Measurements from ENCODE around the gene PEX19.

DNA sequence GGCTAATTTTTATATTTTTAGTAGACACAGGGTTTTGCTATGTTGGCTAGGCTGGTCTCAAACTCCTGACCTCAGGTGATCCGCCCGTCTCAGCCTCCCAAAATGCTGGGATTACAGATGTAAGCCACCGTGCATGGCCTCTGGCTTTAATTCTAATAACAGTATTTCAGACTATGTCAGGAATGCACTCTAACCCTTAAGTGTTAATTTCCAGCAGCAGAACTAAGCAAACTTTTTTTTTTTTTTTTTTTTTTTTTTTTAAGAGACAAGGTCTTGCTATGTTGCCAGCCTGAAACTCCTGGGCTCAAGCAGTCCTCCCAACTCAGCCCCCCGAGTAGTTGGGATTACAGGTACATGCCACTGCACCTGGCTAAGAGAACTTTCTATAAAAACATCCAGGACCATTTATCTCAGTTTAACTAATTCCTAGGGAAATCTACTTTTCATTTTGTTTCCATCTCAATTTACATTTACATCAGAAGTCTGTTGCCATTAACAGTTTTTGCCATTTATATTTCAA is 29.1 kb downstream of the PEX19 start:
- TF ChIP-seq SP1 (IDR thresholded peaks at IDR 0.05; ENCODE audit: low read depth, low read length) (no peak), TBL1XR1 (IDR thresholded peaks at IDR 0.05; ENCODE audit: low read depth, low read length) (no peak), PAX8 (IDR thresholded peaks at IDR 0.05) (no peak), HDGF (IDR thresholded peaks at IDR 0.05) (no peak), NFYB (IDR thresholded peaks at IDR 0.05; ENCODE audit: insufficient read depth, low read depth, low read length) (no peak), EP300 (IDR thresholded peaks at IDR 0.05; ENCODE audit: borderline replicate concordance in 1 of 2, control insufficient read depth in 1 of 2, low read depth in 2 of 2, low read length in 2 of 2) (no peak), ZZZ3 (IDR thresholded peaks at IDR 0.05; ENCODE audit: control insufficient read depth, insufficient read length, low read depth) (no peak), SMC3 (IDR thresholded peaks at IDR 0.05; ENCODE audit: borderline replicate concordance, low read length) (no peak), ETV6 (conservative IDR thresholded peaks at IDR 0.05 in 1 of 2, IDR thresholded peaks at IDR 0.05 in 1 of 2; ENCODE audit: borderline replicate concordance in 1 of 2, low read depth in 1 of 2) (no peak), CBFB (IDR thresholded peaks at IDR 0.05; ENCODE audit: low read depth) (no peak)
- TF ChIP-seq, protein P1, sequence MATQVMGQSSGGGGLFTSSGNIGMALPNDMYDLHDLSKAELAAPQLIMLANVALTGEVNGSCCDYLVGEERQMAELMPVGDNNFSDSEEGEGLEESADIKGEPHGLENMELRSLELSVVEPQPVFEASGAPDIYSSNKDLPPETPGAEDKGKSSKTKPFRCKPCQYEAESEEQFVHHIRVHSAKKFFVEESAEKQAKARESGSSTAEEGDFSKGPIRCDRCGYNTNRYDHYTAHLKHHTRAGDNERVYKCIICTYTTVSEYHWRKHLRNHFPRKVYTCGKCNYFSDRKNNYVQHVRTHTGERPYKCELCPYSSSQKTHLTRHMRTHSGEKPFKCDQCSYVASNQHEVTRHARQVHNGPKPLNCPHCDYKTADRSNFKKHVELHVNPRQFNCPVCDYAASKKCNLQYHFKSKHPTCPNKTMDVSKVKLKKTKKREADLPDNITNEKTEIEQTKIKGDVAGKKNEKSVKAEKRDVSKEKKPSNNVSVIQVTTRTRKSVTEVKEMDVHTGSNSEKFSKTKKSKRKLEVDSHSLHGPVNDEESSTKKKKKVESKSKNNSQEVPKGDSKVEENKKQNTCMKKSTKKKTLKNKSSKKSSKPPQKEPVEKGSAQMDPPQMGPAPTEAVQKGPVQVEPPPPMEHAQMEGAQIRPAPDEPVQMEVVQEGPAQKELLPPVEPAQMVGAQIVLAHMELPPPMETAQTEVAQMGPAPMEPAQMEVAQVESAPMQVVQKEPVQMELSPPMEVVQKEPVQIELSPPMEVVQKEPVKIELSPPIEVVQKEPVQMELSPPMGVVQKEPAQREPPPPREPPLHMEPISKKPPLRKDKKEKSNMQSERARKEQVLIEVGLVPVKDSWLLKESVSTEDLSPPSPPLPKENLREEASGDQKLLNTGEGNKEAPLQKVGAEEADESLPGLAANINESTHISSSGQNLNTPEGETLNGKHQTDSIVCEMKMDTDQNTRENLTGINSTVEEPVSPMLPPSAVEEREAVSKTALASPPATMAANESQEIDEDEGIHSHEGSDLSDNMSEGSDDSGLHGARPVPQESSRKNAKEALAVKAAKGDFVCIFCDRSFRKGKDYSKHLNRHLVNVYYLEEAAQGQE (IDR thresholded peaks at IDR 0.05; ENCODE audit: low read depth, low read length) = no peak
- TF ChIP-seq, protein P2, sequence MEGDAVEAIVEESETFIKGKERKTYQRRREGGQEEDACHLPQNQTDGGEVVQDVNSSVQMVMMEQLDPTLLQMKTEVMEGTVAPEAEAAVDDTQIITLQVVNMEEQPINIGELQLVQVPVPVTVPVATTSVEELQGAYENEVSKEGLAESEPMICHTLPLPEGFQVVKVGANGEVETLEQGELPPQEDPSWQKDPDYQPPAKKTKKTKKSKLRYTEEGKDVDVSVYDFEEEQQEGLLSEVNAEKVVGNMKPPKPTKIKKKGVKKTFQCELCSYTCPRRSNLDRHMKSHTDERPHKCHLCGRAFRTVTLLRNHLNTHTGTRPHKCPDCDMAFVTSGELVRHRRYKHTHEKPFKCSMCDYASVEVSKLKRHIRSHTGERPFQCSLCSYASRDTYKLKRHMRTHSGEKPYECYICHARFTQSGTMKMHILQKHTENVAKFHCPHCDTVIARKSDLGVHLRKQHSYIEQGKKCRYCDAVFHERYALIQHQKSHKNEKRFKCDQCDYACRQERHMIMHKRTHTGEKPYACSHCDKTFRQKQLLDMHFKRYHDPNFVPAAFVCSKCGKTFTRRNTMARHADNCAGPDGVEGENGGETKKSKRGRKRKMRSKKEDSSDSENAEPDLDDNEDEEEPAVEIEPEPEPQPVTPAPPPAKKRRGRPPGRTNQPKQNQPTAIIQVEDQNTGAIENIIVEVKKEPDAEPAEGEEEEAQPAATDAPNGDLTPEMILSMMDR (IDR thresholded peaks at IDR 0.05 in 2 of 3, conservative IDR thresholded peaks at IDR 0.05 in 1 of 3; ENCODE audit: control insufficient read depth in 2 of 3, extremely low read depth in 1 of 3, insufficient read depth in 1 of 3, low read depth in 3 of 3, low read length in 3 of 3) = no peak
